GM12878 (cell line): ENCODE results near the gene LIMCH1. TPM values are rescaled to one million over a fixed set of nuclear protein-coding genes. Genes with fewer than 3 reads are reported as not detected.

Experiments used
- ATAC-seq: fragments of 200-7000 bp; cut with Tn5 transposase; 3 replicates; pipeline ENCODE4 v1.9.1; 2020; ENCODE audit warnings: mild to moderate bottlenecking, moderate library complexity
- BruUV-seq: library from RNA; stranded (reverse); fragments of 400-500 nt; replicated peaks from 2 replicates; lab custom pipeline; 2021; lab: Mats Ljungman, UMichigan
- CTCF ChIA-PET: fragments of 300-600 bp; sonication (Branson Sonifier 250); formaldehyde crosslinking; extraction: SDS; loops from one replicate; lab custom pipeline; 2021; ENCODE audit warnings: inconsistent platforms; lab: Yijun Ruan, JAX
- POLR2A ChIA-PET: fragments of 350-600 bp; formaldehyde crosslinking; extraction: SDS; loops from one replicate; lab custom pipeline; 2021; ENCODE audit warnings: inconsistent platforms; lab: Charles Lee
- RAD21 ChIA-PET: fragments of 300-600 bp; sonication (Branson Sonifier 250); formaldehyde crosslinking; loops from one replicate; lab custom pipeline; 2023; ENCODE audit warnings: antibody characterized with exemption; ENCODE audit not compliant: unreplicated experiment; lab: Charles Lee
- SMC1A ChIA-PET: fragments of 300-600 bp; sonication (Branson Sonifier 250); formaldehyde crosslinking; loops from one replicate; lab custom pipeline; 2023; ENCODE audit not compliant: unreplicated experiment, uncharacterized antibody; lab: Charles Lee
- DNase-seq: peaks from one replicate; pipeline ENCODE4 v3.0.0-alpha.2; 2011; ENCODE audit warnings: low read depth, low spot score
- FAIRE-seq: peaks from 3 replicates; lab custom pipeline; 2011; peaks lifted over from hg19 to GRCh38; lab: Jason Lieb, UNC
- H2AFZ ChIP-seq: 2 replicates; pipeline ENCODE4 v1.6.0; 2011; ENCODE audit warnings: low read depth, low read length, control low read depth; ENCODE audit not compliant: control insufficient read depth
- H3K27ac ChIP-seq: 2 replicates; pipeline ENCODE4 v1.5.1; 2011; ENCODE audit warnings: control low read depth; ENCODE audit not compliant: control insufficient read depth, insufficient read depth
- H3K27me3 ChIP-seq, 2 experiments: replicated peaks in 1 of 2; 2 replicates each; pipeline versions ENCODE4 v1.6.0 to v1.6.1; 2011; ENCODE audit warnings: low read length in 1 of 2; ENCODE audit not compliant: control insufficient read depth in 2 of 2, insufficient read depth in 2 of 2
- H3K36me3 ChIP-seq, 2 experiments: 2 replicates each; pipeline ENCODE4 v1.5.1; 2011; ENCODE audit warnings: low read length in 1 of 2; ENCODE audit not compliant: control insufficient read depth in 2 of 2, insufficient read depth in 2 of 2
- H3K4me1 ChIP-seq: 2 replicates; pipeline ENCODE4 v1.6.1; 2011; ENCODE audit warnings: mild to moderate bottlenecking, low read length, moderate library complexity, mixed read lengths; ENCODE audit not compliant: control insufficient read depth, insufficient read depth
- H3K4me2 ChIP-seq: 2 replicates; pipeline ENCODE4 v1.6.0; 2011; ENCODE audit warnings: control low read depth; ENCODE audit not compliant: control insufficient read depth, insufficient read depth
- H3K4me3 ChIP-seq: fragments of 200-600 bp; sonication (generic); 2 replicates; pipeline ENCODE4 v1.5.1; 2016
- H3K79me2 ChIP-seq: 2 replicates; pipeline ENCODE4 v1.6.0; 2011; ENCODE audit warnings: low read length; ENCODE audit not compliant: control insufficient read depth, insufficient read depth
- H3K9ac ChIP-seq: 2 replicates; pipeline ENCODE4 v1.8.0; 2011; ENCODE audit warnings: low read length, control low read depth, mixed read lengths; ENCODE audit not compliant: control insufficient read depth, insufficient read depth
- H3K9me3 ChIP-seq: replicated peaks from 3 replicates; pipeline ENCODE4 v1.5.1; 2011; ENCODE audit warnings: mild to moderate bottlenecking, low read length; ENCODE audit not compliant: control insufficient read depth, insufficient read depth
- H4K20me1 ChIP-seq: 2 replicates; pipeline ENCODE4 v1.6.0; 2011; ENCODE audit not compliant: control insufficient read depth, insufficient read depth
- FOS ChIP-seq: IDR thresholded peaks from 3 replicates; pipeline ENCODE4 v1.6.1; 2011; ENCODE audit warnings: borderline replicate concordance; ENCODE audit not compliant: insufficient read length; ENCODE audit errors: extremely low read depth
- MEF2A ChIP-seq: IDR thresholded peaks from 2 replicates; pipeline ENCODE4 v1.6.1; 2011; ENCODE audit warnings: low read depth, mild to moderate bottlenecking, low read length, moderate library complexity; ENCODE audit not compliant: insufficient read depth
- MTA3 ChIP-seq: IDR thresholded peaks from 2 replicates; pipeline ENCODE4 v1.6.1; 2012; ENCODE audit warnings: low read length, inconsistent platforms, borderline replicate concordance
- NKRF ChIP-seq: fragments of 450-650 bp; conservative IDR thresholded peaks from 2 replicates; pipeline ENCODE4 v1.6.1; 2017; ENCODE audit warnings: mild to moderate bottlenecking, moderate library complexity
- NR2C1 ChIP-seq: fragments of 450-650 bp; IDR thresholded peaks from 2 replicates; pipeline ENCODE4 v1.6.1; 2017; ENCODE audit warnings: antibody characterized with exemption, mild to moderate bottlenecking, moderate library complexity
- SIN3A ChIP-seq: IDR thresholded peaks from 2 replicates; pipeline ENCODE4 v1.6.1; 2012; ENCODE audit warnings: low read depth, low read length, improper control_type of control experiment
- SP1 ChIP-seq: IDR thresholded peaks from one replicate; pipeline ENCODE4 v1.6.1; 2011; ENCODE audit warnings: low read depth, low read length
- TCF12 ChIP-seq: IDR thresholded peaks from 2 replicates; pipeline ENCODE4 v1.6.1; 2011; ENCODE audit warnings: low read depth, mild to moderate bottlenecking, low read length
- ZNF217 ChIP-seq: fragments of 450-650 bp; IDR thresholded peaks from 2 replicates; pipeline ENCODE4 v1.6.1; 2017; ENCODE audit warnings: antibody characterized with exemption, mild to moderate bottlenecking
- WGBS: methylation state at CpG from one replicate; pipeline ENCODE4 v1.1.6; 2016; ENCODE audit warnings: low lambda C conversion rate; ENCODE audit not compliant: insufficient replicate concordance, insufficient coverage; ENCODE audit errors: missing lambda C conversion rate; 5-methylcytosine and 5-hydroxymethylcytosine counted together
- in situ Hi-C: fragments of 300-500 bp; cut with MboI; formaldehyde crosslinking; loops from 9 replicates; pipeline ENCODE4 v1.14.3; 2018; ENCODE audit warnings: mixed read lengths
- intact Hi-C: fragments of 100-400 bp; cut with micrococcal nuclease; formaldehyde crosslinking; loops from one replicate; pipeline ENCODE4 v1.14.2; 2022; ENCODE audit not compliant: unreplicated experiment
- polyA plus RNA-seq, 11 experiments: library from polyadenylated mRNA; depleted of rRNA in 4 of 11; unstranded in 6 of 11; stranded (reverse) in 5 of 11; fragments of >200 nt; fragmentation: Nextera tagmentation in 4 of 11; fragmentation: Illumina TruSeq in 1 of 11; extraction: Ambion mirVana in 4 of 11; extraction: Trizol in 1 of 11; gene quantifications; 1 replicate in 1 of 11; 2 replicates in 10 of 11; pipeline versions ENCODE4 v1.2.1 to v1.2.3, GENCODE V29; 2011 to 2016; ENCODE audit warnings: inconsistent platforms in 2 of 11, missing spikeins in 2 of 11, low read depth in 1 of 11
- total RNA-seq, 4 experiments: library from RNA; depleted of rRNA in 3 of 4; stranded (reverse); fragments of >200 nt in 3 of 4; fragmentation: Illumina TruSeq in 1 of 4; extraction: Trizol in 1 of 4; gene quantifications; 2 replicates each; pipeline versions ENCODE4 v1.2.1 to v1.2.3, GENCODE V29; 2013 to 2021
- TF ChIP-seq, protein P1 (sequence below): fragments of 450-650 bp; IDR thresholded peaks from 2 replicates; pipeline ENCODE4 v1.6.1; 2017; ENCODE audit warnings: low read depth, mild to moderate bottlenecking, moderate library complexity

The LIMCH1 gene
- total and polyA plus RNA-seq, 10 of the 15 experiments (the other 5 are each of a cell fraction or from before 2014, with no cell fraction given): 0.07 to 0.15 TPM; not detected in 8

- no TSS peak for BruUV-seq
- no peaks in the 10 kb centered on the region for H3K79me2 ChIP-seq
- peaks cover 0 to 2% of the 10 kb centered on the region in 2 experiments; a peak in 1 of 4 replicates for H3K27me3 ChIP-seq
- intact Hi-C loops: no loop called here
- no peaks in the 10 kb centered on the region for H4K20me1 ChIP-seq
- no peak for FAIRE-seq
- ChIA-PET SMC1A (no interaction called here), RAD21 (no interaction called here), POLR2A (no interaction called here), CTCF (interaction anchor here (0.6 kb wide), 1 partner anchor 702 kb away, joined by 3 read pairs; no protein-coding TSS in a partner anchor)
- H3K36me3 ChIP-seq: no peaks in the 10 kb centered on the region
- no peak overlapping the region for H2AFZ ChIP-seq
- DNase-seq: no peak
- no peak overlapping the region for H3K9ac ChIP-seq
- no peaks in the 10 kb centered on the region for H3K4me1 ChIP-seq
- H3K27ac ChIP-seq: no peak overlapping the region
- H3K4me2 ChIP-seq: no peak overlapping the region
- H3K4me3 ChIP-seq: no peak overlapping the region
- in situ Hi-C loops: no loop called here
- no peak for TF ChIP-seq MTA3
- TF ChIP-seq SIN3A: no peak
- no peak for TF ChIP-seq SP1
- no peak for TF ChIP-seq FOS
- TF ChIP-seq, protein P1, sequence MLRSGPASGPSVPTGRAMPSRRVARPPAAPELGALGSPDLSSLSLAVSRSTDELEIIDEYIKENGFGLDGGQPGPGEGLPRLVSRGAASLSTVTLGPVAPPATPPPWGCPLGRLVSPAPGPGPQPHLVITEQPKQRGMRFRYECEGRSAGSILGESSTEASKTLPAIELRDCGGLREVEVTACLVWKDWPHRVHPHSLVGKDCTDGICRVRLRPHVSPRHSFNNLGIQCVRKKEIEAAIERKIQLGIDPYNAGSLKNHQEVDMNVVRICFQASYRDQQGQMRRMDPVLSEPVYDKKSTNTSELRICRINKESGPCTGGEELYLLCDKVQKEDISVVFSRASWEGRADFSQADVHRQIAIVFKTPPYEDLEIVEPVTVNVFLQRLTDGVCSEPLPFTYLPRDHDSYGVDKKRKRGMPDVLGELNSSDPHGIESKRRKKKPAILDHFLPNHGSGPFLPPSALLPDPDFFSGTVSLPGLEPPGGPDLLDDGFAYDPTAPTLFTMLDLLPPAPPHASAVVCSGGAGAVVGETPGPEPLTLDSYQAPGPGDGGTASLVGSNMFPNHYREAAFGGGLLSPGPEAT: no peak
- no peak for TF ChIP-seq MEF2A
- no peak for TF ChIP-seq NR2C1
- no peak for TF ChIP-seq ZNF217
- TF ChIP-seq TCF12: no peak
- TF ChIP-seq NKRF: no peak
- no peak for ATAC-seq
- H3K9me3 ChIP-seq: no peaks in the 10 kb centered on the region
- 64% methylated on average over 1 of the region's 1 CpG for WGBS
Measured at GRCh38 chr4:41514169-41514568, 23.8 kb upstream of the LIMCH1 start.
